DOHH2 (cell line): ENCODE data around the gene SLC6A1.

ENCODE experiments used
- H3F3A ChIP-seq: fragments of 200-600 bp; sonication (generic), shearing (Covaris generic); 2 replicates; pipeline ENCODE4 v1.6.0; 2016; ENCODE audit warnings: antibody characterized with exemption, mild to moderate bottlenecking; ENCODE audit not compliant: control insufficient read depth, insufficient read depth
- H3K27ac ChIP-seq: fragments of 200-600 bp; sonication (generic); 2 replicates; pipeline ENCODE4 v1.5.1; 2014; ENCODE audit warnings: low read depth, mild to moderate bottlenecking, low read length, moderate library complexity
- H3K27me3 ChIP-seq: fragments of 200-600 bp; sonication (generic); 2 replicates; pipeline ENCODE4 v1.6.1; 2014; ENCODE audit warnings: mild to moderate bottlenecking, low read length, mixed read lengths; ENCODE audit not compliant: control insufficient read depth
- H3K36me3 ChIP-seq: fragments of 200-600 bp; sonication (generic); 2 replicates; pipeline ENCODE4 v1.6.1; 2014; ENCODE audit warnings: mild to moderate bottlenecking, low read length, moderate library complexity, mixed read lengths; ENCODE audit not compliant: control insufficient read depth
- H3K4me1 ChIP-seq: fragments of 200-600 bp; sonication (generic); 2 replicates; pipeline ENCODE4 v1.6.1; 2014; ENCODE audit warnings: mild to moderate bottlenecking, low read length, mixed read lengths; ENCODE audit not compliant: control insufficient read depth
- H3K4me2 ChIP-seq: fragments of 200-600 bp; sonication (generic); 2 replicates; pipeline ENCODE4 v1.6.0; 2014; ENCODE audit warnings: mild to moderate bottlenecking, low read length, moderate library complexity
- H3K4me3 ChIP-seq: fragments of 200-600 bp; sonication (generic); 2 replicates; pipeline ENCODE4 v1.5.1; 2014; ENCODE audit warnings: mild to moderate bottlenecking, low read length, mixed read lengths
- H3K79me2 ChIP-seq: fragments of 200-600 bp; sonication (generic); 2 replicates; pipeline ENCODE4 v1.6.1; 2014; ENCODE audit warnings: mild to moderate bottlenecking, low read length, mixed read lengths; ENCODE audit not compliant: control insufficient read depth
- H3K9me2 ChIP-seq: fragments of 200-600 bp; sonication (generic); replicated peaks from 2 replicates; pipeline ENCODE4 v1.6.1; 2014; ENCODE audit warnings: mild to moderate bottlenecking, low read length, mixed read lengths; ENCODE audit not compliant: control insufficient read depth
- H3K9me3 ChIP-seq: fragments of 200-600 bp; sonication (generic); 2 replicates; pipeline ENCODE4 v1.6.1; 2014; ENCODE audit warnings: antibody characterized with exemption, low read length, mixed read lengths; ENCODE audit not compliant: control insufficient read depth, insufficient read depth
- H4K20me1 ChIP-seq: fragments of 200-600 bp; sonication (generic); 2 replicates; pipeline ENCODE4 v1.6.0; 2014; ENCODE audit warnings: low read depth, mild to moderate bottlenecking, antibody characterized with exemption, low read length, moderate library complexity; ENCODE audit not compliant: control insufficient read depth, insufficient read depth
- CTCF ChIP-seq: fragments of 200-600 bp; sonication (generic); IDR thresholded peaks from one replicate; pipeline ENCODE4 v1.5.1; 2014; ENCODE audit warnings: antibody characterized with exemption, mild to moderate bottlenecking, low read depth, low read length; ENCODE audit not compliant: poor library complexity, severe bottlenecking
- EZH2phosphoT487 ChIP-seq: fragments of 200-600 bp; sonication (generic); IDR thresholded peaks from 2 replicates; pipeline ENCODE4 v1.6.1; 2017; ENCODE audit warnings: borderline replicate concordance, mild to moderate bottlenecking, antibody characterized with exemption, low read length, moderate library complexity, mixed read lengths

The SLC6A1 gene

GRCh38 chr3:10946526-10946925 is 46.0 kb upstream of the SLC6A1 start:
- Histone ChIP-seq H3K27me3 (no peaks in the 10 kb centered on the region), H3K4me1 (no peaks in the 10 kb centered on the region)

GRCh38 chr3:10948326-10948725 is 44.2 kb upstream of the SLC6A1 start:
- Histone ChIP-seq H3K4me3 (no peak overlapping the region), H3F3A (no peaks in the 10 kb centered on the region), H3K9me3 (no peaks in the 10 kb centered on the region), H3K4me2 (no peak overlapping the region), H3K79me2 (no peaks in the 10 kb centered on the region), H3K27me3 (no peaks in the 10 kb centered on the region), H3K27ac (no peak overlapping the region), H4K20me1 (no peaks in the 10 kb centered on the region), H3K9me2 (no peaks in the 10 kb centered on the region), H3K36me3 (no peaks in the 10 kb centered on the region), H3K4me1 (no peaks in the 10 kb centered on the region)
- TF ChIP-seq EZH2phosphoT487 (no peak), CTCF (no peak)

More at GRCh38 chr3:10946526-10946925, 46.0 kb upstream of the SLC6A1 start:
- no peaks in the 10 kb centered on the region for H3K36me3 ChIP-seq
- TF ChIP-seq EZH2phosphoT487 (no peak), CTCF (no peak)
- no peaks in the 10 kb centered on the region for H3K9me2 ChIP-seq
- no peak overlapping the region for H3K4me3 ChIP-seq
- no peaks in the 10 kb centered on the region for H4K20me1 ChIP-seq
- peaks cover 11% of the 10 kb centered on the region for H3K9me3 ChIP-seq
- no peaks in the 10 kb centered on the region for H3F3A ChIP-seq
- no peak overlapping the region for H3K27ac ChIP-seq
- no peak overlapping the region for H3K4me2 ChIP-seq
- no peaks in the 10 kb centered on the region for H3K79me2 ChIP-seq

GRCh38 chr3:10949197-10949596 is 43.4 kb upstream of the SLC6A1 start:
- H4K20me1 ChIP-seq, result no peaks in the 10 kb centered on the region
- no peak overlapping the region for H3K27ac ChIP-seq
- no peak for TF ChIP-seq CTCF
- TF ChIP-seq EZH2phosphoT487, result no peak
- H3K27me3 ChIP-seq, result no peaks in the 10 kb centered on the region
- no peaks in the 10 kb centered on the region for H3K9me3 ChIP-seq
- H3K4me1 ChIP-seq, result no peaks in the 10 kb centered on the region
- no peaks in the 10 kb centered on the region for H3K36me3 ChIP-seq
- H3K79me2 ChIP-seq, result no peaks in the 10 kb centered on the region
- H3K9me2 ChIP-seq, result no peaks in the 10 kb centered on the region
- no peak overlapping the region for H3K4me3 ChIP-seq
- H3K4me2 ChIP-seq, result no peak overlapping the region
- no peaks in the 10 kb centered on the region for H3F3A ChIP-seq
